Islet precursor cell (in vitro differentiated cells): ENCODE results near the gene WDFY1.
"Not testable (repeated sequence)": the region's sequence is repeated elsewhere in the genome, so short reads cannot be mapped to it uniquely, and the experiment has no call there.

Experiments used
- DNase-seq: peaks from one replicate; pipeline ENCODE4 v3.0.0-alpha.2; 2018

The WDFY1 gene

GRCh38 chr2:223957092-223957851 is 12.1 kb upstream of the WDFY1 start, which contains the start of gene MRPL44:
TSS of gene MRPL44 (plus strand) at chr2:223957463. CDS start at chr2:223957473, 10 bp downstream.
- peak; percentile 97 for DNase-seq

- no peak for DNase-seq
Measured at GRCh38 chr2:223956300-223956699, 11.2 kb upstream of the WDFY1 start.

GRCh38 chr2:223954401-223954800 is 9.3 kb upstream of the WDFY1 start:
- DNase-seq, result no peak

- DNase-seq, result no peak
Measured at GRCh38 chr2:223952280-223952968, 7.3 kb upstream of the WDFY1 start.

- no peak for DNase-seq
Measured at GRCh38 chr2:223950448-223951347, 5.6 kb upstream of the WDFY1 start.

- no peak for DNase-seq
Measured at GRCh38 chr2:223949241-223949840, 4.2 kb upstream of the WDFY1 start.

GRCh38 chr2:223947711-223948205 is 2.6 kb upstream of the WDFY1 start:
- DNase-seq, result no peak

GRCh38 chr2:223945755-223946154 is 620 bp upstream of the WDFY1 start:
- DNase-seq, result no peak

- peak; percentile 69 for DNase-seq
Measured at GRCh38 chr2:223944166-223944702, 901 bp downstream of the WDFY1 start.

GRCh38 chr2:223943561-223944008 is 1.6 kb downstream of the WDFY1 start:
- no peak for DNase-seq

- DNase-seq, result no peak
Measured at GRCh38 chr2:223943135-223943534, 2.0 kb downstream of the WDFY1 start.

- DNase-seq, result no peak
Measured at GRCh38 chr2:223941579-223942277, 3.4 kb downstream of the WDFY1 start.

- DNase-seq, result not testable (repeated sequence)
Measured at GRCh38 chr2:223939438-223939837, 5.7 kb downstream of the WDFY1 start.

GRCh38 chr2:223937535-223937934 is 7.6 kb downstream of the WDFY1 start:
- no peak for DNase-seq

- no peak for DNase-seq
Measured at GRCh38 chr2:223936862-223937326, 8.2 kb downstream of the WDFY1 start.

GRCh38 chr2:223935459-223936125 is 9.5 kb downstream of the WDFY1 start:
- DNase-seq, result no peak

GRCh38 chr2:223934870-223935269 is 10.3 kb downstream of the WDFY1 start:
- no peak for DNase-seq

- DNase-seq, result no peak
Measured at GRCh38 chr2:223932816-223933800, 12.0 kb downstream of the WDFY1 start.
